Measurements from ENCODE around the gene DNAI2. TPM values are rescaled to one million over a fixed set of nuclear protein-coding genes. Genes with fewer than 3 reads are reported as not detected.

Gene DNAI2
- not detected in 2 replicates for total RNA-seq (2011; cell fraction: chromatin; rRNA removed; ENCODE audit: low replicate concordance)
- not detected in 2 replicates for total RNA-seq (2011; cell fraction: nucleolus; rRNA removed)
- not detected in 2 replicates for total RNA-seq (2011; cell fraction: nucleoplasm; rRNA removed)
- not detected in 2 replicates for total RNA-seq (2014; rRNA removed)
- not detected in 2 replicates for total RNA-seq (2014; rRNA removed; fragmentation: Illumina TruSeq; extraction: Trizol)
- not detected in 2 replicates for total RNA-seq (2015; rRNA removed; fragmentation: Illumina TruSeq; extraction: Trizol)
- not detected in 2 replicates for total RNA-seq (2021)
- polyA plus RNA-seq (2011; rRNA removed): not detected in 2 replicates
- polyA plus RNA-seq (2011; cell fraction: cytosol; rRNA removed): not detected in 2 replicates
- not detected in 2 replicates for polyA plus RNA-seq (2011; cell fraction: nucleus; rRNA removed)
- polyA plus RNA-seq (2012): not detected in 2 replicates
- not detected in 2 replicates for polyA plus RNA-seq (2014; fragmentation: Illumina TruSeq; extraction: Trizol)
- polyA plus RNA-seq (2014; fragmentation: Nextera tagmentation; extraction: Ambion mirVana): not detected
- polyA plus RNA-seq (2014; rRNA removed): not detected in 2 replicates
- not detected in 2 replicates for polyA minus RNA-seq (2011; rRNA and poly(A)+ RNA removed)
- not detected in 2 replicates for polyA minus RNA-seq (2011; cell fraction: cytosol; rRNA and poly(A)+ RNA removed)
- not detected in 2 replicates for polyA minus RNA-seq (2011; cell fraction: nucleus; rRNA and poly(A)+ RNA removed)
- percentile 3 among the genes with signal in this experiment for Bru-seq, nascent RNA
- BruChase-seq, experiment 1, labeled RNA remaining after a 2-hour chase: percentile 9 among the genes with signal in this experiment
- BruChase-seq, experiment 2, labeled RNA remaining after a 6-hour chase: percentile 10 among the genes with signal in this experiment
- long read RNA-seq, experiment 1: 0 reads
- long read RNA-seq, experiment 2: 0 reads
- long read RNA-seq, experiment 3: 0 reads

GRCh38 chr17:74274060-74274708 is at the start of gene DNAI2:
DNAI2 (plus strand) TSS chr17:74274234; CDS start chr17:74281818, 7,584 bp downstream.
- Histone ChIP-seq H4K20me1 (replicated peaks; ENCODE audit: control insufficient read depth, insufficient read depth, low read length) (peaks cover 4% of the 10 kb centered on the region; the same call in 1 of the 2 replicates), H3K79me2 (ENCODE audit: control insufficient read depth, insufficient read depth, low read length) (no peaks in the 10 kb centered on the region), H3K27me3 (ENCODE audit: control insufficient read depth in 2 of 2, insufficient read depth in 2 of 2, low read length in 2 of 2) (peaks cover 27 to 69% of the 10 kb centered on the region in 2 experiments), H3K9me3 (replicated peaks; ENCODE audit: control insufficient read depth, insufficient read depth, low read depth, low read length) (no peaks in the 10 kb centered on the region), H3K4me2 (ENCODE audit: insufficient read depth, low read length) (no peak within 1 kb of the TSS), H2AFZ (ENCODE audit: low read depth, low read length) (no peak within 1 kb of the TSS), H3K27ac (ENCODE audit: extremely low read depth, low read depth, low read length) (no peak within 1 kb of the TSS), H3K36me3 (ENCODE audit: control insufficient read depth, insufficient read depth, low read length) (no peaks in the 10 kb centered on the region), H3K9me1 (ENCODE audit: control insufficient read depth, insufficient read depth, low read length) (no peaks in the 10 kb centered on the region), H3K9ac (ENCODE audit: insufficient read depth in 1 of 2, low read depth in 2 of 2, low read length in 2 of 2) (no peak within 1 kb of the TSS), H3K4me1 (replicated peaks in 1 of 2; ENCODE audit: control insufficient read depth in 2 of 2, insufficient read depth in 2 of 2, low read length in 2 of 2) (peaks cover 2 to 10% of the 10 kb centered on the region in 2 experiments; a peak in 3 of 5 replicates), H3K4me3 (no peak within 1 kb of the TSS)
- BruUV-seq (replicated peaks): no TSS peak
- in situ Hi-C loops (cut with MboI): no loop called here
- no peak for ATAC-seq
- ChIA-PET CTCF (ENCODE audit: low intra/inter-chr PET ratio) (no interaction called here), POLR2A (interaction anchor here (0.6 to 1.0 kb wide), 2 partner anchors 22 to 213 kb away, joined by 3 read pairs; no protein-coding TSS in a partner anchor)
- 2% methylated on average over 33 of the region's 33 CpGs for WGBS (ENCODE audit: insufficient coverage, low coverage, missing lambda C conversion rate)
- peak in 2 of 4 experiments; percentile 49 to 62 for DNase-seq (ENCODE audit: extremely low read depth in 1 of 4, low spot score in 3 of 4)
- intact Hi-C loops (cut with micrococcal nuclease): no loop called here
- no peak for FAIRE-seq
- no peak for TF ChIP-seq CEBPG (CRISPR knock-in tag; IDR thresholded peaks at IDR 0.05)
- no peak for TF ChIP-seq CEBPG (tag; conservative IDR thresholded peaks at IDR 0.05 in 1 of 2, IDR thresholded peaks at IDR 0.05 in 1 of 2)
- 0 out of 2 replicates have a peak, but pooled peaks have one; percentile 41 for TF ChIP-seq BHLHE40 (IDR thresholded peaks at IDR 0.05; ENCODE audit: low read length)
- no peak for TF ChIP-seq ZC3H11A (IDR thresholded peaks at IDR 0.05; ENCODE audit: low read depth, low read length)
- TF ChIP-seq E2F1 (CRISPR knock-in tag; IDR thresholded peaks at IDR 0.05): no peak
- no peak for TF ChIP-seq ZZZ3 (IDR thresholded peaks at IDR 0.05)
- no peak for TF ChIP-seq ZBTB8A (IDR thresholded peaks at IDR 0.05; ENCODE audit: partially characterized antibody)
- peak; percentile 63 for TF ChIP-seq RAD51 (IDR thresholded peaks at IDR 0.05; ENCODE audit: borderline replicate concordance, low read depth)
- no peak for TF ChIP-seq E4F1 (CRISPR knock-in tag; IDR thresholded peaks at IDR 0.05; ENCODE audit: borderline replicate concordance)
- TF ChIP-seq SMARCA4 (IDR thresholded peaks at IDR 0.05): no peak
- TF ChIP-seq FOXJ2 (tag; IDR thresholded peaks at IDR 0.05): 0 out of 2 replicates have a peak, but pooled peaks have one; percentile 41
- no peak for TF ChIP-seq ZNF316 (IDR thresholded peaks at IDR 0.05)
- no peak for TF ChIP-seq PHB2 (IDR thresholded peaks at IDR 0.05; ENCODE audit: low read depth)

Data from K562 (cell line).